GM12878 (cell line): ENCODE measurements around the gene REV1.

Source experiments
- EP300 ChIP-seq, 2 experiments: fragments of 150-350 bp in 1 of 2; IDR thresholded peaks; 2 replicates each; pipeline ENCODE4 v1.6.1; 2011 to 2012; ENCODE audit warnings: low read depth in 2 of 2, low read length in 2 of 2, borderline replicate concordance in 1 of 2, improper control_type of control experiment in 1 of 2, inconsistent platforms in 1 of 2; ENCODE audit not compliant: control insufficient read depth in 1 of 2
- MTA2 ChIP-seq: fragments of 450-650 bp; IDR thresholded peaks from 2 replicates; pipeline ENCODE4 v1.6.1; 2016; ENCODE audit warnings: low read depth, mild to moderate bottlenecking, moderate library complexity
- MXI1 ChIP-seq: fragments of 150-350 bp; IDR thresholded peaks from 2 replicates; pipeline ENCODE4 v1.6.1; 2011; ENCODE audit warnings: low read depth, mild to moderate bottlenecking, inconsistent platforms, low read length, improper control_type of control experiment
- POLR2A ChIP-seq: IDR thresholded peaks from 2 replicates; pipeline ENCODE4 v1.6.1; 2011; ENCODE audit warnings: low read depth, mild to moderate bottlenecking, low read length
- POLR2AphosphoS5 ChIP-seq: IDR thresholded peaks from 2 replicates; pipeline ENCODE4 v1.6.1; 2011; ENCODE audit warnings: mild to moderate bottlenecking, low read length, inconsistent platforms
- TAF1 ChIP-seq: IDR thresholded peaks from 2 replicates; pipeline ENCODE4 v1.6.1; 2011; ENCODE audit warnings: mild to moderate bottlenecking, low read depth, low read length, borderline replicate concordance

DNA sequence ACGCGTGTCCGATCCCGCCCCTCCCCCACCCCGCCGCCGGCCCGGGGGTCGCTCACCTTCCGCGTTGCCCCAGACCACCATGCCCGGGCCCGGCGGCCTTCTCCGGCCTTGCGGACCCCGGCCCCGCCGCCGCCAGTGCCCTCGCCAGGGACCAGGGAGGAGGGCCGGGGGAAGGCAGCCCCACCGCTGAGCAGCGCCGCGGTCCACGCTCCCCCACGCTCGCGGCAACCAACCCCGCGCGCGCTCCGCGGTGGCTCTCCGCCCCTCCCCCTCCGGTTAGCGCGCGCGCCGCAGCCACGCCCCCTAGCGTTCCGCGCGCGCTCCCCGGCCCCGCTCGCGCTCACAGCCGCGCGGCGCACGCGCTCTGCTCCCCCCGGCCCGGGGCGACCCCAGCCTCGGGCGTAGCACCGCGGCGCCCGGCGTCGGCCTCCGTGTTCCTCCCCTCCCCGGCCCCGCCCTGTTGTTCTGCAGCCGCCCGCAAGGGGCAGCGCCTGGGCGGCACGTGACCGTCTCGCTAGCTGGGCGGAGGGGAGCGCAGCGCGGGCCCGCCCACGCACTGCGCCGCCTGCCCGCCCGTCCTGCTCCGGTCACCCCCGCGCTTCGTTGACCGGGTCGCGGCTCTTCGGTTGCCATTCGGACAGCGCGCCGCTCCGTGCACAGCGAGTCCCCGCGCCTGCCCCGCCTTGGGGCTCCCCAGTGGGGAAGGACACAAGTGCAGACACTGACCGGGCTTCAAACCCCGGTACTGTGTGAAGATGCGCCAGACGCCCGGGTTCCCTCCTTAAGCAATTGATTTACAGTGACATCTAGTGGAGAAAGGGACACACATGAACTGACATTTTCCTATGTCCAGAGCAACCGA, at the start of gene REV1:
- TF ChIP-seq MTA2 (no peak), MXI1 (peak; percentile 20; the same call in 1 of the 2 replicates), EP300 (IDR thresholded peaks at IDR 0.05; ENCODE audit: borderline replicate concordance in 1 of 2, control insufficient read depth in 1 of 2, low read depth in 2 of 2, low read length in 2 of 2) (no peak; a peak in 1 of 4 replicates), POLR2AphosphoS5 (no peak; the same call in none of the 2 replicates), TAF1 (peak; percentile 61; the same call in 1 of the 2 replicates), POLR2A (peak; percentile 86)
